HEK293 (cell line): ENCODE measurements around the gene SPRED2.

Experiments used
- KLF9 ChIP-seq: fragments of 450-650 bp; formaldehyde crosslinking; IDR thresholded peaks from 2 replicates; pipeline ENCODE4 v1.5.1; 2016; ENCODE audit warnings: missing biosample characterization, missing genetic modification characterization, low read depth
- ZFP3 ChIP-seq: fragments of 450-650 bp; formaldehyde crosslinking; IDR thresholded peaks from 2 replicates; pipeline ENCODE4 v1.5.1; 2016; ENCODE audit warnings: low read depth, missing biosample characterization, missing genetic modification characterization
- ZNF239 ChIP-seq: fragments of 450-650 bp; formaldehyde crosslinking; IDR thresholded peaks from 2 replicates; pipeline ENCODE4 v1.5.1; 2016; ENCODE audit warnings: missing biosample characterization, missing genetic modification characterization
- ZNF266 ChIP-seq: fragments of 450-650 bp; formaldehyde crosslinking; IDR thresholded peaks from 2 replicates; pipeline ENCODE4 v1.5.1; 2016; ENCODE audit warnings: missing biosample characterization, missing genetic modification characterization, low read depth
- ZNF274 ChIP-seq, 2 experiments: fragments of 200-500 bp in 1 of 2; fragments of 450-650 bp in 1 of 2; sonication (Bioruptor generic) in 1 of 2; formaldehyde crosslinking in 1 of 2; IDR thresholded peaks; 2 replicates each; pipeline versions ENCODE4 v1.5.1 to v1.6.1; 2014 to 2016; ENCODE audit warnings: borderline replicate concordance in 1 of 2, inconsistent platforms in 1 of 2, low read length in 1 of 2, missing biosample characterization in 1 of 2, missing genetic modification characterization in 1 of 2
- ZNF549 ChIP-seq: fragments of 450-650 bp; IDR thresholded peaks from 2 replicates; pipeline ENCODE4 v1.5.1; 2018; ENCODE audit warnings: missing biosample characterization, missing genetic modification characterization, mild to moderate bottlenecking, inconsistent platforms, moderate library complexity
- ZNF785 ChIP-seq: fragments of 450-650 bp; formaldehyde crosslinking; IDR thresholded peaks from 2 replicates; pipeline ENCODE4 v1.5.1; 2016; ENCODE audit warnings: missing biosample characterization, missing genetic modification characterization
- TF ChIP-seq, protein P1 (sequence below): fragments of 450-650 bp; formaldehyde crosslinking; IDR thresholded peaks from 2 replicates; pipeline ENCODE4 v1.5.1; 2016; ENCODE audit warnings: missing biosample characterization, missing genetic modification characterization
- TF ChIP-seq, protein P2 (sequence below): fragments of 450-650 bp; formaldehyde crosslinking; IDR thresholded peaks from 2 replicates; pipeline ENCODE4 v1.5.1; 2016; ENCODE audit warnings: missing biosample characterization, missing genetic modification characterization
- TF ChIP-seq, protein P3 (sequence below): fragments of 450-650 bp; formaldehyde crosslinking; IDR thresholded peaks from 2 replicates; pipeline ENCODE4 v1.5.1; 2016; ENCODE audit warnings: missing biosample characterization, missing genetic modification characterization, borderline replicate concordance

- TF ChIP-seq, protein P1, sequence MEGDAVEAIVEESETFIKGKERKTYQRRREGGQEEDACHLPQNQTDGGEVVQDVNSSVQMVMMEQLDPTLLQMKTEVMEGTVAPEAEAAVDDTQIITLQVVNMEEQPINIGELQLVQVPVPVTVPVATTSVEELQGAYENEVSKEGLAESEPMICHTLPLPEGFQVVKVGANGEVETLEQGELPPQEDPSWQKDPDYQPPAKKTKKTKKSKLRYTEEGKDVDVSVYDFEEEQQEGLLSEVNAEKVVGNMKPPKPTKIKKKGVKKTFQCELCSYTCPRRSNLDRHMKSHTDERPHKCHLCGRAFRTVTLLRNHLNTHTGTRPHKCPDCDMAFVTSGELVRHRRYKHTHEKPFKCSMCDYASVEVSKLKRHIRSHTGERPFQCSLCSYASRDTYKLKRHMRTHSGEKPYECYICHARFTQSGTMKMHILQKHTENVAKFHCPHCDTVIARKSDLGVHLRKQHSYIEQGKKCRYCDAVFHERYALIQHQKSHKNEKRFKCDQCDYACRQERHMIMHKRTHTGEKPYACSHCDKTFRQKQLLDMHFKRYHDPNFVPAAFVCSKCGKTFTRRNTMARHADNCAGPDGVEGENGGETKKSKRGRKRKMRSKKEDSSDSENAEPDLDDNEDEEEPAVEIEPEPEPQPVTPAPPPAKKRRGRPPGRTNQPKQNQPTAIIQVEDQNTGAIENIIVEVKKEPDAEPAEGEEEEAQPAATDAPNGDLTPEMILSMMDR (tag by site-specific recombination) = no peak
- TF ChIP-seq ZNF785 (tag by site-specific recombination) = no peak
- no peak for TF ChIP-seq ZNF266
- TF ChIP-seq ZNF274 (IDR thresholded peaks at IDR 0.05; ENCODE audit: low read length) = no peak
- no peak for TF ChIP-seq ZNF274 (tag by site-specific recombination; IDR thresholded peaks at IDR 0.05; ENCODE audit: borderline replicate concordance)
- TF ChIP-seq ZNF549 (tag by site-specific recombination) = no peak
- TF ChIP-seq, protein P2, sequence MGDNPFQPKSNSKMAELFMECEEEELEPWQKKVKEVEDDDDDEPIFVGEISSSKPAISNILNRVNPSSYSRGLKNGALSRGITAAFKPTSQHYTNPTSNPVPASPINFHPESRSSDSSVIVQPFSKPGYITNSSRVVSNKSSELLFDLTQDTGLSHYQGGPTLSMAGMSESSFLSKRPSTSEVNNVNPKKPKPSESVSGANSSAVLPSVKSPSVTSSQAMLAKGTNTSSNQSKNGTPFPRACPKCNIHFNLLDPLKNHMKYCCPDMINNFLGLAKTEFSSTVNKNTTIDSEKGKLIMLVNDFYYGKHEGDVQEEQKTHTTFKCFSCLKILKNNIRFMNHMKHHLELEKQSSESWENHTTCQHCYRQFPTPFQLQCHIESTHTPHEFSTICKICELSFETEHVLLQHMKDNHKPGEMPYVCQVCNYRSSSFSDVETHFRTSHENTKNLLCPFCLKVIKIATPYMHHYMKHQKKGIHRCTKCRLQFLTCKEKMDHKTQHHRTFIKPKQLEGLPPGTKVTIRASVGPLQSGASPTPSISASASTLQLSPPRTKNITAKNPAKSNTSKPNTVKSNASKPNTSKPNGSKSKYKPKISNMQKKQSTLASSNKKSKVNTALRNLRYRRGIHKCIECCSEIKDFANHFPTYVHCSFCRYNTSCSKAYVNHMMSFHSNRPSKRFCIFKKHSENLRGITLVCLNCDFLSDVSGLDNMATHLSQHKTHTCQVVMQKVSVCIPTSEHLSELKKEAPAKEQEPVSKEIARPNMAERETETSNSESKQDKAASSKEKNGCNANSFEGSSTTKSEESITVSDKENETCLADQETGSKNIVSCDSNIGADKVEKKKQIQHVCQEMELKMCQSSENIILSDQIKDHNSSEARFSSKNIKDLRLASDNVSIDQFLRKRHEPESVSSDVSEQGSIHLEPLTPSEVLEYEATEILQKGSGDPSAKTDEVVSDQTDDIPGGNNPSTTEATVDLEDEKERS (tag by site-specific recombination) = no peak
- TF ChIP-seq ZNF239 (tag by site-specific recombination) = no peak
- TF ChIP-seq KLF9 (tag by site-specific recombination) = no peak
- TF ChIP-seq, protein P3, sequence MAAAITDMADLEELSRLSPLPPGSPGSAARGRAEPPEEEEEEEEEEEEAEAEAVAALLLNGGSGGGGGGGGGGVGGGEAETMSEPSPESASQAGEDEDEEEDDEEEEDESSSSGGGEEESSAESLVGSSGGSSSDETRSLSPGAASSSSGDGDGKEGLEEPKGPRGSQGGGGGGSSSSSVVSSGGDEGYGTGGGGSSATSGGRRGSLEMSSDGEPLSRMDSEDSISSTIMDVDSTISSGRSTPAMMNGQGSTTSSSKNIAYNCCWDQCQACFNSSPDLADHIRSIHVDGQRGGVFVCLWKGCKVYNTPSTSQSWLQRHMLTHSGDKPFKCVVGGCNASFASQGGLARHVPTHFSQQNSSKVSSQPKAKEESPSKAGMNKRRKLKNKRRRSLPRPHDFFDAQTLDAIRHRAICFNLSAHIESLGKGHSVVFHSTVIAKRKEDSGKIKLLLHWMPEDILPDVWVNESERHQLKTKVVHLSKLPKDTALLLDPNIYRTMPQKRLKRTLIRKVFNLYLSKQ (tag by site-specific recombination) = no peak
- TF ChIP-seq ZFP3 (tag by site-specific recombination) = no peak
Measured at GRCh38 chr2:65263986-65264385, 168.4 kb downstream of the SPRED2 start.
